Fibroblast of villous mesenchyme (primary cell): ENCODE measurements around the gene GET4. TPM values are rescaled to one million over a fixed set of nuclear protein-coding genes. Genes with fewer than 3 reads are reported as not detected.

Experiments
- DNase-seq: peaks from one replicate; pipeline ENCODE4 v3.0.0-alpha.2; 2010; ENCODE audit warnings: low read depth
- H3K4me3 ChIP-seq: 2 replicates; pipeline ENCODE4 v1.5.1; 2011; ENCODE audit warnings: low read depth, mild to moderate bottlenecking, low read length
- total RNA-seq: library from RNA; depleted of rRNA; stranded (reverse); fragments of >200 nt; gene quantifications from 2 replicates; pipeline ENCODE4 v1.2.3, GENCODE V29; 2012
- TF ChIP-seq, protein P1 (sequence below): IDR thresholded peaks from 2 replicates; pipeline ENCODE4 v1.5.1; 2012; ENCODE audit warnings: low read depth, mild to moderate bottlenecking, low read length; ENCODE audit not compliant: insufficient read depth

Gene GET4
- total RNA-seq, 1 donor = 15.1 TPM

- no peak overlapping the region for H3K4me3 ChIP-seq
- DNase-seq = no peak
- TF ChIP-seq, protein P1, sequence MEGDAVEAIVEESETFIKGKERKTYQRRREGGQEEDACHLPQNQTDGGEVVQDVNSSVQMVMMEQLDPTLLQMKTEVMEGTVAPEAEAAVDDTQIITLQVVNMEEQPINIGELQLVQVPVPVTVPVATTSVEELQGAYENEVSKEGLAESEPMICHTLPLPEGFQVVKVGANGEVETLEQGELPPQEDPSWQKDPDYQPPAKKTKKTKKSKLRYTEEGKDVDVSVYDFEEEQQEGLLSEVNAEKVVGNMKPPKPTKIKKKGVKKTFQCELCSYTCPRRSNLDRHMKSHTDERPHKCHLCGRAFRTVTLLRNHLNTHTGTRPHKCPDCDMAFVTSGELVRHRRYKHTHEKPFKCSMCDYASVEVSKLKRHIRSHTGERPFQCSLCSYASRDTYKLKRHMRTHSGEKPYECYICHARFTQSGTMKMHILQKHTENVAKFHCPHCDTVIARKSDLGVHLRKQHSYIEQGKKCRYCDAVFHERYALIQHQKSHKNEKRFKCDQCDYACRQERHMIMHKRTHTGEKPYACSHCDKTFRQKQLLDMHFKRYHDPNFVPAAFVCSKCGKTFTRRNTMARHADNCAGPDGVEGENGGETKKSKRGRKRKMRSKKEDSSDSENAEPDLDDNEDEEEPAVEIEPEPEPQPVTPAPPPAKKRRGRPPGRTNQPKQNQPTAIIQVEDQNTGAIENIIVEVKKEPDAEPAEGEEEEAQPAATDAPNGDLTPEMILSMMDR = no peak
These were observed 16.6 kb downstream of the GET4 start for GRCh38 chr7:892648-893593.

- DNase-seq = no peak
- TF ChIP-seq, protein P1 = no peak
- no peak overlapping the region for H3K4me3 ChIP-seq
These were observed 17.3 kb downstream of the GET4 start for GRCh38 chr7:893686-894085.

DNA sequence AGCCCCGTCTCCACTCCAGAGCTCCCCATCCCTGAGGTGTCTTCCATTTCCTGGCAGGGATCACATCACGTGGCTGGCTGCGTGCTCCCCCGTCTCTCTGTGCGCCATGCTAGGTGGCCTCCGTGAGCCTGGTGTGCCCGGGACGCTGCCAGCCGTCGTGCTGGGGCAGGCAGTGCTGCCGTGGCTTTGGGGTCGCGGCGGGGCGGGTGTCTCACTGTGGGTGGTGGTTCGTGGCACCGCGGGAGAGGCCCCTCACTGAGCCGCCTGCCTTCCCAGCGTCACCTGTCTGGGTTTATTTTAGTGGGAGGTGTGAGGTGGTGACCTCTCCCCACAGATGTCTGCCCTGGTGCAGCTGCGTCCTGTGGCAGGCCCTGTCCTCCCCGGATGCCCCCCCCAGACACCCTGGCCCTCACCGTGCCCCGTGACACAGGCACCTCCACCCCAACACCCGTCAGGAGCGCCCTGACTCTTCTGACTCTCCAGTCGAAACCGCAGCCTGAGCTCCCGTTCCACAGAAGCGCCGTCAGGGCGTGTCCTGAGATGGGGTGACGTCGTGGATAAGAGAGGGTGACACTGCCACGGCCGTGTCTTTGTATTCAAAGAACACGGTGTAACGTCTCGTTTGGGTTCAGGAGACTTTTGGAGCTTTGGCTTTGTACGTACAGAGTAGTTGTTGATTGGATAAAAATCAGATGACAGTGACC is 18.0 kb downstream of the GET4 start:
- TF ChIP-seq, protein P1 = no peak
- DNase-seq = no peak
- no peak overlapping the region for H3K4me3 ChIP-seq

DNA sequence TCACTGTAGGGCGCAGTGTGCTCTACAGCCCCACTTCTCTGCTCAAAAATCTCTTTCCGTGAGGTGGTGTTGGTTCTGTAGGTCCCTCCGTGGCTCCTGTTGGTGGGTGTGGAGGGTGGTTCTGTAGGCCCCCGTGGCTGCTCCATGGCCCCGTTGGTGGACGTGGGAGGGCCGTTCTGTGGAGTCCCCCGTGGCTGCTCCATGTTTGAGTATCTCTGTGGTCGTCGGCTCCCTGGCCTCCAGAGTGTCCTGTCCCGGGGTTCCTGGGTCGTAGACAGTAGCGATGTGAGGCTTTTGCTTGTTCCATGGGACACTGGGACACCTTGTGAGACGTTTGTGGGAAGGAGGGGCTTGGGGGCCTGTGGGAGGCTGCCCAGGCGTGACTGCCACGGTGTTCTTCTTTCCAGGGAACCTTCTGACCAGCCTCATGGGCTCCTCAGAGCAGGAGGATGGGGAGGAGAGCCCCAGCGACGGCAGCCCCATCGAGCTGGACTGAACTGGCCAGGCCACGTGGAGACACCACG is 18.6 kb downstream of the GET4 start:
- H3K4me3 ChIP-seq = no peak overlapping the region
- TF ChIP-seq, protein P1 = no peak
- DNase-seq = no peak

DNA sequence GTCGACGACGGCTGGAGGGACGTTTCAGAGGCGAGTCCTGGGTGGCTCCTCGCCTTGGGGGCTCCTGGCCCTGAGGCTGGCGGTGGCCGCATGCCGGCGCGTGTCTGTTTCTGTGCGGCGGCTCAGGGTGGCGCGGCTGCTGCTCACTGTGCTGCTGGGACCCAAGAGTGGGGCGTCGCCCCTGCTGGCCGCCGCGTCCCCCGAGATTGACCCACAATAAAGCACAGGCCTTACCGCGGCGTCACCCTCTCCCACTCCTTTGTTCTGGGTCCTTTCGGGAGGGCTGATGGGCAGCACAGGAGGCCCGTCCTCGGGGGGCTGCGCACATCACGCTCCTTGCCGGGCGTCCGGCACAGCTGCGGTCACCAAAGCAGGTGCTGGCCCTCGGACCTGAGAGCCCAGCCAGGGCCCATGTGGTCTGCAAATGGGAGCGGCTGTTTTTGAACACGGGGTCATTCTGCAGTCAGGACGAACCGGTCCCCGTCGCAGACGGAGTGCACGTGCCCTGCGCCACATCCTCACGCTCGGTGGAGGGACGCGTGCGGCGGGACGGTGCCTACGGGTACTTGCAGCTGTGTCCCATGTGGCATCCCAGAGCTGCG is 19.2 kb downstream of the GET4 start:
- no peak overlapping the region for H3K4me3 ChIP-seq
- no peak for DNase-seq
- TF ChIP-seq, protein P1 = no peak

DNA sequence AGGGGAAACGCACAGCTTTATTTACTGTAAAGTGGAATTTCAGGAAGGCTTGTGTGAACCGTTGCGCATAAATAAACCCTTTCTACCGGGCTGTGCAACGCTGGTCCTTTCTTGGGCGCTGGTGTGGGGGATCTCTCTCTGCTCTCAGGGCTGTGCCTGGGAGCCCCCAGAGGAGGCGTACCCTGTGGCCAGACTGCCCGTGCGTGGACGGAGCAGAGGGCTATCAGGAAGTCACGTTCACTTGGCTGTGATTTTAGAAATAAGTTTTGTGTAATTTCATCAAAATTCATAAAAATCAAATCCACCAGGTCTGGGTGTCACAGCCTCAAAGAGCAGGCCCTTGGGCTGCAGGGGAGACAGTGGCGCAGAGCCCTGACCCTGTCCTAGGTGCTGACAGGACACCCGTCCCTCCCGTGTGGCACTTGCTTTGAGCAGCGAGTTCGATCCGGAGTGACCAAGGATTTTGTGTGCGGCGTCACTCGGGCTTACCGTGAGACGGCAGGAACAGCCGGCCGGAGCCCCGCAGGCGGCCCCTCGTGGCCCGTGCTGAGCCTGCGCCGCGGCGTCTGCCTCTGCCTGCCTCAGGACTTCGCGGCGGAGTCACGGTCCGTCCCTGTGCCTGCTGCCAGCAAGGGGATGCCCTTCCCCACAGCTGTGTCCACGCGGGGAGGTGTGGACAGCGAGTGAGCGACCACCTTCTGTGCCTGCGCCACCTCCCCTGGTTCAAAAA is 20.2 kb downstream of the GET4 start:
- DNase-seq = no peak
- TF ChIP-seq, protein P1 = no peak
- H3K4me3 ChIP-seq = no peak overlapping the region
